Stimulated activated CD4-positive, alpha-beta T cell treated with anti-CD3 and anti-CD28 coated beads, Interleukin-12 subunit alpha, Interleukin-12 subunit beta, amount 100 ng/mL, for 4 hours (primary cell): ENCODE measurements around the gene C1QTNF3.

ENCODE experiments used
- DNase-seq: peaks from one replicate; pipeline ENCODE4 v3.0.0-alpha.2; 2020

The C1QTNF3 gene

DNA sequence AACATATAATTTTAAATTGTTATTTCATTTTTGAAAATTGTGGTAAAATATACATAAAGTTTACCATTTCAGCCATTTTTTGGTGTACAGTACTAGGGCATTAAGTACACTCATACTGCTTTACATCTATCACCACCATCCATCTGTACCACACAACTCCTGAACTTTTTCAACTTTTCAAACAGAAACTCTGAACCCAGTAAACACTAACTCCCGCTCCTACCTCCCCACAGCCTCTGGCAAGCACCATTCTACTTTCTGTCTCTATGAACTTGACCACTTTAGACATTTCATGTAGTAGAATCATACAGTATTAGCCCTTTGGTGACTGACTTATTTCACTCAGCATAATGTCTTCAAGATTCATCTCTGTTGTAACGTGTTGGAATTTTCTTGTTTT lies 50.1 kb downstream of the C1QTNF3 start:
- no peak for DNase-seq

DNA sequence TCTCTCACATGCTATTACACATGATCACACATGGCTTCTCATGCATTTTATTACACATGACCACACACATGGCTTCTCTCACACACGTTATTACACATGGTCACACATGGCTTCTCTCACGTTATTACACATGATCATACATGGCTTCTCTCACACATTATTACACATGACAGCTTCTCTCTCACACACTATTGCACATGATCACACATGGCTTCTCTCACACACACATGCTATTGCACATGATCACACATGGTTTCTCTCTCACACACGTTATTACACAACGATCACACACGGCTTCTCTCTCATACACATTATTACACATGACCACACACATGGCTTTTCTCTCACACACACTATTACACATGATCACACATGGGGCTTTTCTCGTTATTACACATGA lies 57.6 kb downstream of the C1QTNF3 start:
- no peak for DNase-seq

- DNase-seq, result no peak
Measured at GRCh38 chr5:33984671-33985124, 58.3 kb downstream of the C1QTNF3 start, which contains the start of gene SLC45A2. Gene SLC45A2 (minus strand): TSS chr5:33984693. CDS start chr5:33984583, 110 bp downstream.

DNA sequence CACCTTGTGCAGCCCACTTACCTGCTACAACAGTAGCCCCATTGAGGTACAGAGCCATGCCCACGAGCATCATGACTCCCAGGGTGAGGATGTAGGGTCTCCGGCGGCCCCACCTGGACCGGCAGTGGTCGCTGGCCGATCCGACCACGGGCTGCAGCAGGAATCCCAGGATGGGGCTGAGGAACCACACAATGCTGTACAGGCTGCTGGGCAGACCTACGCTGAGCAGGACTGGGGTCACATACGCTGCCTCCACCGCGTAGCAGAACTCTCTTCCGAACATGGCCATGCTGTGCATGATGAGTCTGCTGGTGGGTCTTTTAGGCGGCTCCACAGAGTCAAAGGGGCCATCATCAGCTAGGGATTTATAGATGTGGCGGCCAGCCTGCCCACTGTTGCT lies 58.8 kb downstream of the C1QTNF3 start:
- no peak for DNase-seq

GRCh38 chr5:33981408-33982162 lies 61.4 kb downstream of the C1QTNF3 start:
- DNase-seq, result no peak

DNA sequence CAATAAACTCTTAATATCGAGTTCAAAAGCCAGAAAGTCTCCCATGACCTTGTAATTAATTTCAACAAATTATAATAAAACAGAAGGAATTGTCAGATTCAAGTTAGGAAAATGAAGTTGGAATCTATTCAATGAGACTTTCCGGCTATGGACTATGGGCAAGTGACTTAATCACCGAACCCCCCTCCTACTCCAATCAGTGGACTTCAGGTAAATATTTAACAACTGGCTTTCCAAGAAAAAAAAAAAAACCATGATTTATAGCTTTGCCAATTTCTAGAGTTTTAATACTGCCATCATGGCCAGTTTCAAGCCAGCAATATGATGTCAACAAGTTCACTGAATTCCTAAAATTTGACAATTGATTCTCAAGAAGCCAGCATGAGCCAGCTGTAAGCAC lies 63.0 kb downstream of the C1QTNF3 start:
- no peak for DNase-seq

DNA sequence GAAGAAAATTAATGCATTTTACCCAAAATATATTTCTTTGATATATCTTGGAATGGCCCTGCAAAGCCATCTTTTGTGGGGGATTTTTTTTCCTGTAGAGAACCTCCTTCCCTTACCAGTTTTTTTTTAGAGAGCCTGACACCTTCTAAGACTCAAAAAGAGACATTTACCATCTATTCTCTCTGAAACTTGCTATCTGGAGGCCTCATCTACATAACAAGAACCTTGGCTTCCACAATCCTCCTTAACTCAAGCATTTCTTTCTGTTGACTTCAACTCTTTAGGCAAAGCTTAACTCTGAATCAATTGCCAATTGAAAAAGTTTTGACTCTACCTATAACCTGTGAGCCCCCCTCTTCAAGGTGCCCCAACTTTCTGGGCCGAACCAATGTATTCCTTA lies 64.7 kb downstream of the C1QTNF3 start:
- no peak for DNase-seq

GRCh38 chr5:33976307-33976706 lies 66.7 kb downstream of the C1QTNF3 start:
- no peak for DNase-seq

DNA sequence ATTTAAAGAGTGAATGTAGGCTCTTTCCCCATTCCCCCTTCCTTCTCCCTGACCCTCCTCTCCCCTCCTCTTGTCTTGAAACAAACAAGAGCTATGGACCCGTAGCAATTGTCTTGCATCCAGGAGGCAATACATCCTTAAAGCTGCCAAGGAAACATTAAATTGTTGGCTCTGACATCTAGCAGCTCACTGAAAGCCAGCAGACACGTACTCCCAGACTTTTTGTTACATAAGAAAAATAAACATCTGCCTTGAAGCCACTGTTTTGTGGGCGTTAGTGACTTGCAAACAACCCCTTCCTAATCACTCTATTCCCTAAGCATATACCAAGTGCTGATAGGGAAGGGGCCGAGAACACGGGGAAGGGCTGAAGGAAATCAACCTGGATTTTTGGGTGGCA lies 67.2 kb downstream of the C1QTNF3 start:
- DNase-seq, result no peak

DNA sequence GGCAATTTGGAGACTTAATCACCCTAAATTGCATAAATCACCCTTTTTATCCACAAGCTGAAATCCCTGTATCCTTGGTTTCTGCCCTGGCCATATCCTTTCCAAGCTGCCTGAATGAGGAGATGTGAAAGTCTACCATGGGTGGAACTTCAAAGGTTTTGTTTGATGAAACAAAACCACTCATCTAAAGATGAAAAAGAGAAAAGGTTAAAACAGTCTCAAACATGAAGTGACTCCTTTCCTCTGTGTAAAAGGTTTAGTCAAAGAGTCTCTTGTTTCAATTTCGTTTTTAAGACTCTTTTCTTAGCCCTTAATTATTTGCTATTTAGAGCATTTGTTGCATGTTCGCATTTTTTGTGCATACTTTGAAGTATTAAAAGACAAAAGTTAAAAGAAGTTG lies 69.7 kb downstream of the C1QTNF3 start:
- no peak for DNase-seq

GRCh38 chr5:33969572-33970452 lies 73.2 kb downstream of the C1QTNF3 start:
- DNase-seq, result no peak

DNA sequence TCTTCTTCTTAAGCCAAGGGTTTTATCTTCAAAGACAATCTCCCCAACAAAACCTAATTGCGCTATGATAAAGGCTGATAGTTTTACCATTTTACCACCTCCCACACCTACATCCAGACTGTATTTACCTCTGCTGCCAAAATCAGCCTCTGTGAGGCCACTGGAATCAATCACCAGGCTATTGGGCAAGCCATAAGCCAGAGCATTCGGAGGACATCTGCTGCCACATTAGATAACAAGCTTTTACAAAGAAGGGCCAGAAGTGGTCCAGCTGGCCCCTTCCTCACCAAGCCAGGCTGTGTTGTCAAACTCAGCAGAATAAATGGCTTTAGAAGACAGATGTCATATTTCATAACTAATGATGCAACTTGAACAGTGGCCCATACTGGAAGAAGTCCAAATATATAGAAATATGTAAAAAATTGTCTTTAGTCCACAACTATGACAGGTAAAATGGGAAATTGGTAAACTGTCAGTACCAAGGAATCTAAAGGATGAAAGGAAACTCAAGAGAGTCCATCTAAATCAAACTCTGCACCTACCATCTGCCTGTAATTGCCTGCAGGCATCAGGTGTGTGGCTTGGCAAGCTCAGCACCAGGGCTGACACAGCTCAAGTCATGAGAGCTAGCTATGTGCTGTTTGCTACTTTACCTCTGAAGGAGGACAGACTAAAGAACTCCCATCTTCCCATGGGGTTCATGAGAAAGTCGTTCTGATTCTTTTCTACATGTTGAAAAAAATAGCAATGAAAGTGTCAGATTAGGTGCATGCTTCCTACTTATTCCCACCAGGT lies 74.6 kb downstream of the C1QTNF3 start:
- no peak for DNase-seq
